Stimulated activated CD8-positive, alpha-beta memory T cell treated with anti-CD3 and anti-CD28 coated beads, Interleukin-7, amount 100 ng/mL, for 48 hours (primary cell): ENCODE results near the gene AGAP1.

ENCODE experiments used
- DNase-seq, 2 donors: peaks; one replicate each; pipeline ENCODE4 v3.0.0-alpha.2; 2020; ENCODE audit warnings: low read depth in 1 of 2; ENCODE audit errors: extremely low read depth in 1 of 2

AGAP1 gene

GRCh38 chr2:235493775-235494715 lies at the start of gene AGAP1:
Gene AGAP1, plus strand, starts transcription at chr2:235494043.
- no peak for DNase-seq

- DNase-seq = no peak
These were observed 49.7 kb upstream of the AGAP1 start for GRCh38 chr2:235444101-235444597.

GRCh38 chr2:235445116-235445515 lies 48.7 kb upstream of the AGAP1 start:
- no peak for DNase-seq

- no peak for DNase-seq
These were observed 47.8 kb upstream of the AGAP1 start for GRCh38 chr2:235446082-235446481.

- DNase-seq = no peak
These were observed 46.6 kb upstream of the AGAP1 start for GRCh38 chr2:235447210-235447609.

GRCh38 chr2:235449568-235449967 lies 44.3 kb upstream of the AGAP1 start:
- no peak for DNase-seq

- no peak for DNase-seq
These were observed 40.2 kb upstream of the AGAP1 start for GRCh38 chr2:235453605-235454151.

GRCh38 chr2:235458839-235459273 lies 35.0 kb upstream of the AGAP1 start:
- DNase-seq = no peak

- no peak for DNase-seq
These were observed 33.2 kb upstream of the AGAP1 start for GRCh38 chr2:235460548-235461047.

GRCh38 chr2:235461763-235462414 lies 32.0 kb upstream of the AGAP1 start:
- no peak for DNase-seq

GRCh38 chr2:235462415-235462790 lies 31.4 kb upstream of the AGAP1 start:
- DNase-seq = no peak

GRCh38 chr2:235463893-235464292 lies 29.9 kb upstream of the AGAP1 start:
- no peak for DNase-seq

GRCh38 chr2:235467588-235467987 lies 26.3 kb upstream of the AGAP1 start:
- DNase-seq = no peak

- DNase-seq = no peak
These were observed 24.7 kb upstream of the AGAP1 start for GRCh38 chr2:235468978-235469655.

- no peak for DNase-seq
These were observed 22.6 kb upstream of the AGAP1 start for GRCh38 chr2:235471186-235471747.

- no peak for DNase-seq
These were observed 21.4 kb upstream of the AGAP1 start for GRCh38 chr2:235472443-235472842.

- DNase-seq = no peak
These were observed 15.2 kb upstream of the AGAP1 start for GRCh38 chr2:235478609-235479008.

- no peak for DNase-seq
These were observed 14.2 kb upstream of the AGAP1 start for GRCh38 chr2:235479604-235480003.

GRCh38 chr2:235480614-235481013 lies 13.2 kb upstream of the AGAP1 start:
- DNase-seq = no peak

GRCh38 chr2:235483313-235483712 lies 10.5 kb upstream of the AGAP1 start:
- DNase-seq = no peak

GRCh38 chr2:235485362-235485761 lies 8.5 kb upstream of the AGAP1 start:
- no peak for DNase-seq
